Activated CD4-positive, alpha-beta T cell treated with anti-CD3 and anti-CD28 coated beads, Interleukin-2, amount 10 ng/mL, durations not matched to agents 7 days and 5 days (primary cell): ENCODE measurements around the gene MAML3. TPM values are rescaled to one million over a fixed set of nuclear protein-coding genes. Genes with fewer than 3 reads are reported as not detected.

Experiments
- CTCF ChIA-PET: fragments of 350-600 bp; sonication (Branson Sonifier 250); formaldehyde crosslinking; loops from one replicate; lab custom pipeline; 2021; ENCODE audit warnings: antibody characterized with exemption; lab: Charles Lee
- POLR2A ChIA-PET: fragments of 350-600 bp; sonication (Branson Sonifier 250); formaldehyde crosslinking; loops from one replicate; lab custom pipeline; 2021; ENCODE audit warnings: antibody characterized with exemption; lab: Charles Lee
- DNase-seq: peaks from one replicate; pipeline ENCODE4 v3.0.0-alpha.2; 2020
- H3K27ac Mint-ChIP-seq: one replicate; pipeline ENCODE4 v1.8.0; 2021; ENCODE audit warnings: mild to moderate bottlenecking, moderate library complexity, mixed read lengths
- H3K27me3 Mint-ChIP-seq: one replicate; pipeline ENCODE4 v1.8.0; 2021; ENCODE audit warnings: mixed read lengths
- H3K36me3 Mint-ChIP-seq: one replicate; pipeline ENCODE4 v1.8.0; 2021; ENCODE audit warnings: low read depth, mixed read lengths
- H3K4me1 Mint-ChIP-seq: one replicate; pipeline ENCODE4 v1.8.0; 2021; ENCODE audit warnings: mixed read lengths
- H3K4me3 Mint-ChIP-seq: one replicate; pipeline ENCODE4 v1.8.0; 2021; ENCODE audit warnings: mild to moderate bottlenecking, moderate library complexity, mixed read lengths
- H3K9me3 Mint-ChIP-seq: one replicate; pipeline ENCODE4 v1.8.0; 2021; ENCODE audit warnings: mixed read lengths
- total RNA-seq, 2 experiments: library from RNA; stranded (reverse); gene quantifications; one replicate each; pipeline ENCODE4 v1.2.3, GENCODE V29; 2021

MAML3 gene
- total RNA-seq, 2 experiments from 2014 or later = 2.0 to 2.2 TPM

DNA sequence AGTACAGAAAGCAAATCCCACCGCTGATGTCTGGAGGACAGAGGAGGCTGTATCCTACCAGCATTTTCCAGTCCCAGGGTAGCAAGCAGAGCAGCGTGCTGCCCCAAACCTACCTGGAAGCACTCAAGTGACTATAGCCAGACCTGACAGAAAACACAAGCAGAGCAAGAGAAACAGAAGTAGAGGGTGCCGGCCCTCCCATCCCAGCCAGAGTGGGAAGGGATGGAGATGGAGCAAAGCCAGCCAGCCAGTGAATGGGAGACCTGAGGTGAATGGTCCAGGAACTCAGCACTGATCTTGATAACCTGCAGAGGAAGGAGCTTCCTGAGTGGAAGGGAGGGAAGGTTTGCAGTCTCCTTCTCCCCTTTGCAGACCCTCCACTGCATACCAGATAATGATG, 185.2 kb downstream of the MAML3 start:
- no peaks in the 10 kb centered on the region for H3K36me3 Mint-ChIP-seq
- H3K4me3 Mint-ChIP-seq = no peak overlapping the region
- no peak for DNase-seq
- ChIA-PET POLR2A (no interaction called here), CTCF (no interaction called here)
- H3K27ac Mint-ChIP-seq = no peak overlapping the region
- peaks cover 2% of the 10 kb centered on the region for H3K27me3 Mint-ChIP-seq
- H3K9me3 Mint-ChIP-seq = peaks cover 2% of the 10 kb centered on the region
- H3K4me1 Mint-ChIP-seq = peaks cover 17% of the 10 kb centered on the region

DNA sequence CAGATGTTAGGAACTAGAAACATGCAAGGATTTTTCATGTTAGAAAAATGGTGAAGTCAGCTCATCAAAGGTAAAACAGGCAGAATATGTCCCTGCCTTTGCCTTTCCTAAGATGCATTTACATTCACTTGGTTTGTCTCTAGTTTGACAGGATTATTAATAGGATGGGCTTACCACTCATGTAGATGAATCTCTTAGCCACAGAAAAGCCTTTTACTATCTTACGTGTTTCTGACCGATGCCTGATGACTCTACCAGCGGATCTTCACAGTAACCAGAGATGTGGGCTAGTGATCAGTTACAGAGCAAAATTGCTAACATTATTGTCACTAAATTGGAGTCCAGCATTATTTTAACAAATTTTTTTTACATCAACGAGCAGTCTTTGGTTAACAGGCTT, 187.6 kb downstream of the MAML3 start:
- no peak overlapping the region for H3K27ac Mint-ChIP-seq
- peaks cover 3% of the 10 kb centered on the region for H3K4me1 Mint-ChIP-seq
- peaks cover 1% of the 10 kb centered on the region for H3K9me3 Mint-ChIP-seq
- no peak overlapping the region for H3K4me3 Mint-ChIP-seq
- no peak for DNase-seq
- POLR2A ChIA-PET = interaction anchor here (0.6 kb wide), 1 partner anchor 321 kb away, joined by 3 read pairs; no protein-coding TSS in a partner anchor
- CTCF ChIA-PET = interaction anchor here (0.8 to 1.3 kb wide), 2 partner anchors 10 to 16 kb away, joined by 4 to 6 read pairs; no protein-coding TSS in a partner anchor
- no peaks in the 10 kb centered on the region for H3K36me3 Mint-ChIP-seq
- H3K27me3 Mint-ChIP-seq = peaks cover 4% of the 10 kb centered on the region

DNA sequence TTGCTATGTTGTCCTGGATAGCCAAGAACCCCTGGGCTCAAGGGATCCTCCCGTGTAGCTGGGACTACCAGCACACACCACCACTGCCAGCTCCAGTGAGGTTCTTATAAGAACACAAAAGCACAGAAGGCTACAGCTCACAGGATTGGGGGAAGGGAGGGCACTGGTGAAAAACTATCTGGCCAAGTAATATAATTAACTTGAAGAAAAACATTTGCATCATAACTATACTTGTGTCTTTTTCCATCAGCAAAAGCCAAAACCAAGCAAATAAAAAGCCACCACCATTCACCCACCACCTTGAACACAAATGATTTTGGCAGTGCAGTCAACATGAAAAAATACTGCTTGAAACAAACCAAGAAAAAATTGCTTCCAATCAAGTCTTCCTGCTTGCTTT, 188.2 kb downstream of the MAML3 start:
- CTCF ChIA-PET = interaction anchor here (1.3 kb wide), 1 partner anchor 10 kb away, joined by 4 read pairs; no protein-coding TSS in a partner anchor
- no peak overlapping the region for H3K4me3 Mint-ChIP-seq
- DNase-seq = no peak
- peaks cover 4% of the 10 kb centered on the region for H3K27me3 Mint-ChIP-seq
- POLR2A ChIA-PET = interaction anchor here (0.6 kb wide), 1 partner anchor 320 kb away, joined by 3 read pairs; no protein-coding TSS in a partner anchor
- H3K9me3 Mint-ChIP-seq = peaks cover 1% of the 10 kb centered on the region
- no peak overlapping the region for H3K27ac Mint-ChIP-seq
- H3K36me3 Mint-ChIP-seq = no peaks in the 10 kb centered on the region
- H3K4me1 Mint-ChIP-seq = peaks cover 3% of the 10 kb centered on the region

DNA sequence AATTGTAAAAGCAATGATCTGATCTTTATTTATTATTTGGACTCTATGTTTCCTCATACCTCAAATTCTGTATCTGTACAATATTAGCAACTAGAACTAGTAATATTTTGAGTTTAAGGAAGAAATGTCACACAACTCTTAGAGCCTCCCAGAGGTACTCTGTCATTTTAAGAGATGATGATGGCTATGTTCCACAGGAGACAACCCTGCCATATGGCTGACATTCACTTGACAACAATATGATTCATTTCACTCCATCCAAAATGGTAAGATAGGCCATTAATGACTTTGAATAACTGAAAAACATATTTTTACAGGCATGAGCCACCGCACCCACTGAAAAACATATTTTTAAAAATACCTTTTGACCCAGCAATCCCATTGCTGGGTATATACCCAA, 190.3 kb downstream of the MAML3 start:
- Mint-ChIP-seq H3K9me3 (peaks cover 1% of the 10 kb centered on the region), H3K4me1 (peaks cover 3% of the 10 kb centered on the region), H3K4me3 (no peak overlapping the region), H3K27me3 (peaks cover 10% of the 10 kb centered on the region), H3K36me3 (no peaks in the 10 kb centered on the region), H3K27ac (no peak overlapping the region)
- DNase-seq = no peak
- POLR2A ChIA-PET = no interaction called here
- CTCF ChIA-PET = interaction anchor here (0.7 kb wide), 1 partner anchor 14 kb away, joined by 3 read pairs; no protein-coding TSS in a partner anchor

DNA sequence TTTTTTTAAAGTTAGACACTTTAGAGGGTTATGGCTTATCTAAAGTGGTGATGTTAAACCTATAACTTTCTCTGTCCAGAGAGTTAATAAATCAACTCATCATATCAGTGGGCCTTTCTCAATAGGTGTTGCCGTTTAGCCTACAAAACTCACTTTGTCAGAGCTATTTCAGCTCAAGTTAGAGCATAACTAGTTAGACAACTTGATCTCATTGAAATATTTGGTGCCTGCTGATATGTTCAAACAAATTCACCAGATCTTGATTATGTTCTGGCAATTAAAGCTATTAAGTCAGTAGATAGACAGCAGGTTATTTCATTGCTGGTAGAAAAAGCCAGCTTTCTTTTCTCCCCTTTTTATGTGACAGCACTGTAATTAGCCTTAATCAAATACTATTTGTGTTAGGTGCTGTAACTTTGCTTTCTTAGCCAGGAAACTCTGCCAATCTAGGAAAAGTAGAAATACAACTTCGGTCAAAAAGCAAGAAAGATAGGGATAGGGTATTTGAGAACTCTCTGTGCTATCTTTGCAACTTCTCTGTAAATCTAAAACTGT, 191.8 kb downstream of the MAML3 start:
- ChIA-PET POLR2A (no interaction called here), CTCF (interaction anchor here (1.2 to 1.4 kb wide), 3 partner anchors 11 to 221 kb away, joined by 3 to 6 read pairs (median 3); no protein-coding TSS in a partner anchor)
- Mint-ChIP-seq H3K27ac (no peak overlapping the region), H3K4me3 (no peak overlapping the region), H3K36me3 (no peaks in the 10 kb centered on the region), H3K27me3 (peaks cover 10% of the 10 kb centered on the region), H3K4me1 (peaks cover 3% of the 10 kb centered on the region), H3K9me3 (peaks cover 1% of the 10 kb centered on the region)
- DNase-seq = no peak

DNA sequence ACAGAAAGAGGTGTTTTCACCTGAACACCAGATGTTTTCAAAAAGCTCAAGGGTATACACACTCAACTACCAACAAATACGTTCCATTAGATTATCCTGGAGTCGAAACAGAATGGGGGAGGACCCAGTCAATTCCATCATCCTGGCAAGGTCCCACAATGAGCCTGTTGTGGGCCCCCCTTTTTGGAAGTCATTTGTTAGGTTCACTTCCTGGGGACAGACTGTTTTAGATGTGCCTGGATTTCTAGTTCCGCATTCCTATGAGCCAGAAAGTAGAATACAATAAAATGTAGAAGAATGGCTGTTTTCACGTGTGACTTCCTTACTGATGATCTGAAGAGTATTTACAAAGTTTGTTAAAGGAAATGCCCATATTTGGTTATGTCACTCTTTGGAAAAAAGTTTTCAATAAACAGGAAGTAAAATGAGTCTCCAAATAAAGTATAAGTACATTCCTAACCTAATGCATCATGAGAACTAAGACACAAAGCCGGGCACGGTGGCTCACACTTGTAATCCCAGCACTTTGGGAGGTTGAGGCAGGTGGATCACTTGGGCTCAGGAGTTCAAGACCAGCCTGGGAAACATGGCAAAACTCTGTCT, 192.5 kb downstream of the MAML3 start:
- Mint-ChIP-seq H3K4me3 (no peak overlapping the region), H3K36me3 (no peaks in the 10 kb centered on the region), H3K4me1 (peaks cover 3% of the 10 kb centered on the region), H3K9me3 (peaks cover 1% of the 10 kb centered on the region), H3K27ac (no peak overlapping the region), H3K27me3 (peaks cover 10% of the 10 kb centered on the region)
- no peak for DNase-seq
- ChIA-PET POLR2A (no interaction called here), CTCF (interaction anchor here (1.0 to 1.4 kb wide), 5 partner anchors 10 to 292 kb away, joined by 3 to 6 read pairs (median 4); no protein-coding TSS in a partner anchor)

DNA sequence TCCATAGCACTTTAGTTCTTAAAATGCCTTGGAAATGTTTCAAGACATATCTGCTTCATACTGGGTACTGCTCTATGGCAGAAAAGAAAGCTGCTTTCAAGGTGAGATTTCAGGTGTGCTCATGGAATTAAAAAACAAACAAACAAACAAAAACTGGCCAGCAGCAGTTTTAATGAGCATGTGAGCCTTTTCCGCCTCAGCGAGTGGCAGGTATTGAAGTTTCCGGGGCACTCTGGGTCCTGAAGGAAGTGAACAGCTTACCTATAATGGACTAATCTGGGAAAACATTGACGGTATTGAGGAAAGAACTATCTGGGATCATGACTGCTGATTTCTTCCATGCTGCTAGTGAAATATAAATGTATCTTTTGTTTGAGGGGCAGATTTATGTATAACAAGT, 194.6 kb downstream of the MAML3 start:
- Mint-ChIP-seq H3K27me3 (peaks cover 14% of the 10 kb centered on the region), H3K27ac (no peak overlapping the region), H3K9me3 (peaks cover 1% of the 10 kb centered on the region), H3K4me1 (peaks cover 3% of the 10 kb centered on the region), H3K36me3 (no peaks in the 10 kb centered on the region), H3K4me3 (no peak overlapping the region)
- POLR2A ChIA-PET = no interaction called here
- DNase-seq = no peak
- CTCF ChIA-PET = interaction anchor here (1.2 kb wide), 1 partner anchor 9 kb away, joined by 3 read pairs; no protein-coding TSS in a partner anchor

DNA sequence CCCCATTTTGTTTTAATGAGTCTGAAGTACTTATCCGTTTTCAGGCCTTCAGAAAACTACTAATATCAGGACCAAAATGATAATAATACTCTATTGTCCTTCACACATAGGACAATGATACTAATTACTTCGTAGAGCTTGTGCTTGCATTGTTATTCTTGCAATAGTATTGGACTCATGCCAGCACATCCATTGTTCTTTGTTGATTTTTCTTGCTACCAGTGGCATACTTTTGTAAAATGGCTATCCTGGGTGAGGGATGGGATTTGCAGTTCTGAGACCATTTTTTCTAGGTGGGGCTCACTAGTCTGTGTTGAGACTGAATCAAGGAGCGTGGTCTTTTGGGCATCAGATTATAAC, 195.3 kb downstream of the MAML3 start:
- DNase-seq = no peak
- Mint-ChIP-seq H3K27me3 (peaks cover 14% of the 10 kb centered on the region), H3K4me1 (no peaks in the 10 kb centered on the region), H3K9me3 (peaks cover 1% of the 10 kb centered on the region), H3K4me3 (no peak overlapping the region), H3K27ac (no peak overlapping the region), H3K36me3 (no peaks in the 10 kb centered on the region)
- ChIA-PET CTCF (no interaction called here), POLR2A (no interaction called here)

DNA sequence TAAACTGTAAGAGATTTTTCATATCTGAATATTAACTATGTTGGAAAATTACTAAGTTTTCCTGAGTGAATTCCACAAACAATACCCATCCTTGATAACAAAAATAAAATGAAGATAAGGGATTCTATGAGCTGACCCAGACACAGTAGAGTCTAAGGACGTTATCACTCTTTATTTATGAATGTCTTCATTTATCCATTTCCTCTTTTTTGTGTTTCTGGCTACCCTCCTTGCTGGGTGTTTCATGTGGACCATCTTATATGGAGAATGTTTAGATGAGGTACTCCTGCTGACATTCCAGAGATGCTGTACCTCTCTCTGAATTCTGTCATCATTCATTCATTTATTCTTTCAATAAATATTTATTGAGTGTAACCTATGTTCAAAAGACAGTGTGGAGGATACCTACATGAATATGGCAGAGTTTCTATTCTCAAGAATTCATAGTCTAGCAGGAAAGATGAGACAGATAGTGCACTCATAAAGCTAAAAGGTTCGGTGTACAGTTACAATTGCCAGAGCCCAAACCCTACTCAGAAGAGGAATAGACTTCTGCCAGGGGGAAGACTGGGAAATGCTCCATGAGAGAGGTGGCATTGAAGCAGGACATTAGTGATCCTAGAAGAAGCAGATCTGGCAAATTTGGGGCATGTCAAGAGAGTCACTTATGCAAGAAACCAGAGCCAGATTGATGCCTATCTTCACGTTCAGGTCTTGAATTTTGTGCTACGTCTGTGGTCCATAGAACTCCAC, 195.8 kb downstream of the MAML3 start:
- ChIA-PET CTCF (no interaction called here), POLR2A (no interaction called here)
- H3K9me3 Mint-ChIP-seq = peaks cover 1% of the 10 kb centered on the region
- H3K27ac Mint-ChIP-seq = no peak overlapping the region
- H3K4me3 Mint-ChIP-seq = no peak overlapping the region
- no peaks in the 10 kb centered on the region for H3K36me3 Mint-ChIP-seq
- peaks cover 14% of the 10 kb centered on the region for H3K27me3 Mint-ChIP-seq
- no peak for DNase-seq
- H3K4me1 Mint-ChIP-seq = no peaks in the 10 kb centered on the region

DNA sequence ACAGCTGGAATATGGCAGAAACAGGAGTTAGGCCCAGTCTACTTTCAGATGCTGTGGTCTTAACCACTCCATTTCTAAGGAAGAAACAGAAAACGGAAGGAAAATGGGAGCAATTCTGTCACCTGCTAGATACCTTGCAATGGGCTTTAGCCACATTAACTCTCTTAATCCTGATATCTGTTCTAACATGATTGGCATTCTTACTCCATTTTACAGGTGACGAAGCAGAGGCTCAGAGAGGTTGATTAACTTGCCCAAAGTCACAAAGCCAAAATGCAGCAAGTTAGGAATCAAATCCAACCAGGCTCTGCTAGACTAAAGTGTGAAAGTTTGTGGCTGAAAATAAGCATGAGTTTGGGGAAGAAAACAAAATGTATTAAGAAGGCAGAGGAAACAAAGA, 196.9 kb downstream of the MAML3 start:
- ChIA-PET POLR2A (no interaction called here), CTCF (interaction anchor here (1.6 kb wide), 1 partner anchor 9 kb away, joined by 4 read pairs; no protein-coding TSS in a partner anchor)
- Mint-ChIP-seq H3K9me3 (no peaks in the 10 kb centered on the region), H3K4me3 (no peak overlapping the region), H3K4me1 (peaks cover 3% of the 10 kb centered on the region), H3K27ac (no peak overlapping the region), H3K27me3 (peaks cover 15% of the 10 kb centered on the region), H3K36me3 (no peaks in the 10 kb centered on the region)
- DNase-seq = no peak

DNA sequence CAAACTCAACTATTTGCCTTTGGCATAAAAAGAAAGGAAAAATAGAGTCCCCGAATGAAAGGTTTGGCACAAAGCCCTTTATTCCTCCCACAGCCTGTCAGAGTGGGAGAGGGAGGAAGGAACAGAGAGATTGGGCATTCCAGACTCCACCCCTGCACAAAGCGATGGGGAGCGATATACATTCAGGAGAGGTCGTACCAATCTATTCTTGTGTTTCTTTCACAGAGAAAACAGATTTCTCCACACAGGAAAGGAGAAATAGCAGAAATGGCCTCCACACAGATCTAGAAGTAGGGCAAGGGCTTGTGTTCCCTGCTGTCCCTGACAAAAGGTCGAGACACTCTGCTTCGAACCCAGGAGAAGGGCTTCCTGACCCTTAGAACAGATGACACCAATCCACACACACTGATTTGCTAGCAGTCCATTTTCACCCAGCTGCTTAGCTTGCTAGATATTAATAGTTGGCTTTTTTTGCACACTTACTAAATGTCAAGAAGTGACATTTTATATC, 197.4 kb downstream of the MAML3 start:
- H3K4me1 Mint-ChIP-seq = peaks cover 8% of the 10 kb centered on the region
- POLR2A ChIA-PET = no interaction called here
- no peak overlapping the region for H3K27ac Mint-ChIP-seq
- H3K27me3 Mint-ChIP-seq = peaks cover 15% of the 10 kb centered on the region
- no peaks in the 10 kb centered on the region for H3K36me3 Mint-ChIP-seq
- no peaks in the 10 kb centered on the region for H3K9me3 Mint-ChIP-seq
- no peak for DNase-seq
- CTCF ChIA-PET = interaction anchor here (1.6 kb wide), 1 partner anchor 9 kb away, joined by 4 read pairs; no protein-coding TSS in a partner anchor
- H3K4me3 Mint-ChIP-seq = no peak overlapping the region

DNA sequence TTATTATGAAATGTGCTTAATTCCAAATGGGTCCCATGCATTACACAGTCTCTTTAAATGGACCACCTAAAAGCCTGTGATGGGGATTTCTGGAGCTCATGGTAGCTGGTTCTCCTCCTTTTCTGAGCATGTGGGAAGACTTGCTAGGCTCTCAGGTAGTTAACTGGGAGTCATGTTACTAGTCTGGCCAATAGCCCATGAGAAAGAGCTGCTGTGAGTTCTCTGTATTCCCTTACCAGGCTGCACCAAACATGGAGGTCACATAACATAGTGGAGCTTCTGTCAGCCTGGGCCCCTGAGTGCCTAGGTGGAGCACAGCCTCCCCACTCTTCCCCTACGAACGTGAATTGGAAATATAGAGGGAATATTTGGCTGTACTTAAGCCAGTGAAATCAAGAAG, 198.4 kb downstream of the MAML3 start:
- H3K4me1 Mint-ChIP-seq = peaks cover 17% of the 10 kb centered on the region
- no peak overlapping the region for H3K4me3 Mint-ChIP-seq
- CTCF ChIA-PET = interaction anchor here (1.2 to 1.6 kb wide), 2 partner anchors 10 to 26 kb away, joined by 3 to 4 read pairs; no protein-coding TSS in a partner anchor
- no peak for DNase-seq
- H3K36me3 Mint-ChIP-seq = no peaks in the 10 kb centered on the region
- no peaks in the 10 kb centered on the region for H3K9me3 Mint-ChIP-seq
- H3K27me3 Mint-ChIP-seq = peaks cover 13% of the 10 kb centered on the region
- POLR2A ChIA-PET = interaction anchor here (0.6 kb wide), 1 partner anchor 931 kb away, joined by 3 read pairs; no protein-coding TSS in a partner anchor
- no peak overlapping the region for H3K27ac Mint-ChIP-seq
